ENCODE data around the gene CREB5. TPM values are rescaled to one million over a fixed set of nuclear protein-coding genes. Genes with fewer than 3 reads are reported as not detected.

CREB5 gene
- total RNA-seq, 1 experiment from 2014 or later: 0.49 TPM

- TF ChIP-seq ZBTB33 (IDR thresholded peaks at IDR 0.05; ENCODE audit: extremely low read depth, insufficient replicate concordance, low read length): no peak
Measured at GRCh38 chr7:28842769-28843295, 430.5 kb downstream of the CREB5 start (continued).

DNA sequence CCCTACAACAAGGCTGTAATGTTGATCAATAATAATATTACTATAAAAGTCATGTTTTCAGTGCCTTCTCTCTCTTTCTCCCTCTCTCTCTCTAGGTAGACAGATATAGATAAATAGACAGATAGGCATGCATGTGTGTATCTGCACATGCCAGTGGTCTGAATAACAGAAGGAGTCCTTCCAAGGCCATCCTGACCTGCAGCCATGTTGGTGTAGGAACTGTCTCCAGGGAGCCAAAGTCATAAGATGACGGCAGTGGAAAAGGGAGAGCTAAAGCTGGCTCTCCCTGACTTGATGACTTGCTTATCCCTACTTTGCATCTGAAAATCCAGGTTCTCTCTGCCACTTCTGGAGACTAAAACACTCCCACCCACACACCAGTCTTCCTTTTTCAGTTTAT lies 432.8 kb downstream of the CREB5 start:
- Histone ChIP-seq H3K27ac (ENCODE audit: low read depth, low read length) (no peak overlapping the region), H3K79me2 (ENCODE audit: insufficient read depth, low read length) (no peaks in the 10 kb centered on the region), H3K9ac (ENCODE audit: low read length) (no peak overlapping the region), H4K20me1 (ENCODE audit: insufficient read depth) (no peaks in the 10 kb centered on the region), H3K9me3 (ENCODE audit: control insufficient read depth in 1 of 2, insufficient read depth in 1 of 2, low read depth in 1 of 2, low read length in 2 of 2) (no peaks in the 10 kb centered on the region), H3K4me2 (ENCODE audit: low read length) (no peak overlapping the region), H3K9me2 (ENCODE audit: insufficient read depth) (no peaks in the 10 kb centered on the region), H3K36me3 (ENCODE audit: control insufficient read depth in 1 of 2, insufficient read depth in 2 of 2, low read length in 2 of 2) (no peaks in the 10 kb centered on the region), H3K4me1 (ENCODE audit: control insufficient read depth in 1 of 2, insufficient read depth in 2 of 2, low read length in 2 of 2) (no peaks in the 10 kb centered on the region), H2AFZ (ENCODE audit: low read depth, low read length, poor library complexity, severe bottlenecking) (no peak overlapping the region), H3K27me3 (ENCODE audit: insufficient read depth, low read length) (no peaks in the 10 kb centered on the region), H3K4me3 (replicated peaks in 1 of 2; ENCODE audit: low read depth in 1 of 2, low read length in 2 of 2) (no peak overlapping the region)
- no peak for DNase-seq (ENCODE audit: low read depth, low spot score)
- intact Hi-C loops (cut with micrococcal nuclease): no loop called here
- BruUV-seq (replicated peaks): no TSS peak
- ATAC-seq: no peak
- CTCF ChIA-PET: interaction anchor here (1.3 kb wide), 1 partner anchor 9 kb away, joined by 3 read pairs; no protein-coding TSS in a partner anchor
- POLR2A ChIA-PET: no interaction called here
- RAD21 ChIA-PET (ENCODE audit: low non-redundant PET in 1 of 2, low total read pairs in 2 of 2, uncharacterized antibody in 2 of 2, unreplicated experiment in 2 of 2): no interaction called here
- no peak for TF ChIP-seq EZH2phosphoT487 (IDR thresholded peaks at IDR 0.05; ENCODE audit: borderline replicate concordance)
- no peak for TF ChIP-seq ATF3 (IDR thresholded peaks at IDR 0.05)
- TF ChIP-seq EGR1 (IDR thresholded peaks at IDR 0.05; ENCODE audit: low read depth): no peak
- TF ChIP-seq ZFX (IDR thresholded peaks at IDR 0.05): no peak
- no peak for TF ChIP-seq TCF7L2 (IDR thresholded peaks at IDR 0.05; ENCODE audit: borderline replicate concordance, extremely low read depth, insufficient read depth, insufficient read length)
- no peak for TF ChIP-seq CBX3 (IDR thresholded peaks at IDR 0.05; ENCODE audit: low read depth)
- no peak for TF ChIP-seq EZH2 (IDR thresholded peaks at IDR 0.05)
- no peak for TF ChIP-seq CEBPB (IDR thresholded peaks at IDR 0.05; ENCODE audit: low read depth)
- no peak for TF ChIP-seq ELF1 (IDR thresholded peaks at IDR 0.05; ENCODE audit: borderline replicate concordance, low read depth)
- no peak for TF ChIP-seq FOSL1 (IDR thresholded peaks at IDR 0.05; ENCODE audit: low read depth)
- no peak for TF ChIP-seq POLR2AphosphoS5 (IDR thresholded peaks at IDR 0.05; ENCODE audit: low read depth, low read length)
